Left lung (tissue), 10 donors: ENCODE data around the gene LOXL3. TPM values are rescaled to one million over a fixed set of nuclear protein-coding genes. Genes with fewer than 3 reads are reported as not detected.
A peak's percentile ranks its signal among the peaks of the same experiment; 100 is the strongest.

Source experiments
- ATAC-seq: fragments of 200-7000 bp; cut with Tn5 transposase; one replicate; pipeline ENCODE4 v1.9.1; 2020; ENCODE audit warnings: moderate library complexity
- DNase-seq, 4 donors: peaks; one replicate each; pipeline ENCODE4 v3.0.0-alpha.2; 2013 to 2020
- H3K27ac ChIP-seq, 2 donors: fragments of 200-600 bp; sonication (generic) in 1 of 2; one replicate each; pipeline versions ENCODE4 v1.5.0 to v1.8.0; 2020 to 2021
- H3K27me3 ChIP-seq, 2 donors: fragments of 200-600 bp; sonication (generic) in 1 of 2; one replicate each; pipeline versions ENCODE4 v1.5.0 to v1.8.0; 2020 to 2021
- H3K36me3 ChIP-seq, 2 donors: fragments of 200-600 bp; sonication (generic) in 1 of 2; one replicate each; pipeline versions ENCODE4 v1.5.0 to v1.8.0; 2020 to 2021
- H3K4me1 ChIP-seq, 2 donors: fragments of 200-600 bp; one replicate each; pipeline ENCODE4 v1.8.0; 2021
- H3K4me3 ChIP-seq, 2 donors: fragments of 200-600 bp; sonication (generic) in 1 of 2; one replicate each; pipeline versions ENCODE4 v1.5.0 to v1.8.0; 2020 to 2021; ENCODE audit warnings: mild to moderate bottlenecking in 1 of 2
- H3K9me3 ChIP-seq, 2 donors: fragments of 200-600 bp; sonication (generic) in 1 of 2; one replicate each; pipeline versions ENCODE4 v1.5.0 to v1.8.0; 2020 to 2021
- intact Hi-C, 2 donors: fragments of 100-400 bp; cut with DNase I; formaldehyde crosslinking; loops; one replicate each; pipeline versions ENCODE4 v1.11.2 to v1.14.2; 2022
- polyA plus RNA-seq, 6 donors: library from polyadenylated mRNA; unstranded; fragments of 120-200 nt; gene quantifications; one replicate each; pipeline ENCODE4 v1.2.1, GENCODE V29; 2013; ENCODE audit not compliant: insufficient read length in 6 of 6
- total RNA-seq, 2 donors: library from RNA; stranded (reverse); fragmentation: NEBNext Ultra II Directional; extraction: Animal tissue kit (Norgen Biotek cat#: 25700); gene quantifications; one replicate each; pipeline ENCODE4 v1.2.1, GENCODE V29; 2021
- TF ChIP-seq, protein P1 (sequence below), 2 donors: fragments of 200-600 bp; sonication (generic) in 1 of 2; IDR thresholded peaks; one replicate each; pipeline versions ENCODE4 v1.5.0 to v1.8.0; 2021; ENCODE audit warnings: antibody characterized with exemption in 2 of 2
- donor health status: DM: no; HTN: yes; CAD: no.
- donor health status: DM: no; HTN: no; CAD: no.

The LOXL3 gene
- total and polyA plus RNA-seq, 8 donors, result 8.4 to 12.2 (median 10.0) TPM

DNA sequence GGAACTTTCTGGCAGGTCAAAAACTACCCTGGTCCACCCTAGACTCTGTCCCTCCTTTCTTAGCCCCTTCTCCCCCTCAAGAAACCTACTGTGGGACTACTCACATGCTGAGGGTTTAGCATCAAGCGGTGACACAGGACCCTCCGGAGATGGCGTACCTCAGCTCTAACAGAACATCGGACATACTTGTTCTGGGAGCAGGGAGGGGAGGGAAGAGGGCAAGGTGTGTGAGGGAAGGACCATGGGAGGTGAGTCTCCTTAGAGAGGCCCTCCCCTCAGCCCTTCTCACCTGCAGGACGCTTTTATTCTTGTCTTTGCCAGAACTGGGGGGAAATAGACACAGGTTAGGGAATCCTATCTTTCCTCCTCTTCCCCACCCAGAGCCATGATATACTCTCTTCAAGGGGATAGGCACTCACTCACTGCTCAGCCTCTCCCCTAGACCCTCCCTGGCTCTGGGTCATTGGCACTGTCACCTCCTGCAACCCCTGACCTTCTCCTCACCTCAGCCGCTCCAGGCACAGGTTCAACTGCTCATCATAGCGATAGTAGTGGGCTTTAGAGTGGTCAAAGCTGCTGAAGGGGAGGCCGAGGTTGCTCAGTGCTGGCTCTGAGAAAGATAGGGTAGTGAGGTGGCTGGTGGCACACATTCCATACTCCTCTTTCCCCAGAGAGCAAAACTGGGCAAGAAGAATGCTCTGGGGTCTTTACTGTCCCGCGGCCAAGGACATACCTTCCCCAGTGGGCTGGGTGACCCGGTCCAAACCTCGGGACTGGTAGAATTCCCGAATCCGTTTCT is 48.1 kb downstream of the LOXL3 start:
- TF ChIP-seq, protein P1, sequence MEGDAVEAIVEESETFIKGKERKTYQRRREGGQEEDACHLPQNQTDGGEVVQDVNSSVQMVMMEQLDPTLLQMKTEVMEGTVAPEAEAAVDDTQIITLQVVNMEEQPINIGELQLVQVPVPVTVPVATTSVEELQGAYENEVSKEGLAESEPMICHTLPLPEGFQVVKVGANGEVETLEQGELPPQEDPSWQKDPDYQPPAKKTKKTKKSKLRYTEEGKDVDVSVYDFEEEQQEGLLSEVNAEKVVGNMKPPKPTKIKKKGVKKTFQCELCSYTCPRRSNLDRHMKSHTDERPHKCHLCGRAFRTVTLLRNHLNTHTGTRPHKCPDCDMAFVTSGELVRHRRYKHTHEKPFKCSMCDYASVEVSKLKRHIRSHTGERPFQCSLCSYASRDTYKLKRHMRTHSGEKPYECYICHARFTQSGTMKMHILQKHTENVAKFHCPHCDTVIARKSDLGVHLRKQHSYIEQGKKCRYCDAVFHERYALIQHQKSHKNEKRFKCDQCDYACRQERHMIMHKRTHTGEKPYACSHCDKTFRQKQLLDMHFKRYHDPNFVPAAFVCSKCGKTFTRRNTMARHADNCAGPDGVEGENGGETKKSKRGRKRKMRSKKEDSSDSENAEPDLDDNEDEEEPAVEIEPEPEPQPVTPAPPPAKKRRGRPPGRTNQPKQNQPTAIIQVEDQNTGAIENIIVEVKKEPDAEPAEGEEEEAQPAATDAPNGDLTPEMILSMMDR (IDR thresholded peaks at IDR 0.05), result no peak
- intact Hi-C loops, result no loop called here
- H3K4me1 ChIP-seq, result peaks cover 24 to 62% of the 10 kb centered on the region in 2 donors
- peak overlapping the region in 1 of 2 donors; percentile 79 for H3K4me3 ChIP-seq
- DNase-seq (no peak), ATAC-seq (no peak)
- no peaks in the 10 kb centered on the region for H3K9me3 ChIP-seq
- H3K27ac ChIP-seq, result peak overlapping the region in 1 of 2 donors; percentile 98
- H3K36me3 ChIP-seq, result peaks cover 0 to 18% of the 10 kb centered on the region in 2 donors
- peaks cover 19 to 57% of the 10 kb centered on the region in 2 donors for H3K27me3 ChIP-seq

DNA sequence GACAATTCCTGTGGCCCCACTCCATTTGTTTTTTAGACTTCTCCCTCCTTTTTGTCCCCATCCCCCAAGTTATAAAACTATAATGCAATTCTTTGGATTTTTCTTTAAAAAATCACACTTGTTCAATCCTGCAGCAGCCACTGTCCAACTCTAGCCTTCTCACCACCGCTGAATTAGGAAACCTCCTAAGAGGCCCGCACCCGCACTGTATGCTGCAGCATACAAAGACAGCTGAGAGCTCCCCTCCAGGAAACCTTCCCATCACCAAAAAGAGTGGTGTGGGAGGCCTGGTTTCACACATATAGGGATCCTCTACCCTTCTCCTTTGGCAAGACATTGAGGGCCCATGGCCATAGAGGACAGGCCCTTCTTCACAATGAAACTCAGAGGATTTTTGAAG is 49.2 kb downstream of the LOXL3 start:
- Histone ChIP-seq H3K4me1 (peaks cover 25 to 65% of the 10 kb centered on the region in 2 donors), H3K36me3 (peaks cover 0 to 18% of the 10 kb centered on the region in 2 donors), H3K9me3 (no peaks in the 10 kb centered on the region), H3K27me3 (peaks cover 15 to 57% of the 10 kb centered on the region in 2 donors), H3K27ac (no peak overlapping the region), H3K4me3 (peak overlapping the region in 1 of 2 donors; percentile 79)
- TF ChIP-seq, protein P1 (IDR thresholded peaks at IDR 0.05), result no peak
- DNase-seq (no peak), ATAC-seq (no peak)
- intact Hi-C loops, result no loop called here

DNA sequence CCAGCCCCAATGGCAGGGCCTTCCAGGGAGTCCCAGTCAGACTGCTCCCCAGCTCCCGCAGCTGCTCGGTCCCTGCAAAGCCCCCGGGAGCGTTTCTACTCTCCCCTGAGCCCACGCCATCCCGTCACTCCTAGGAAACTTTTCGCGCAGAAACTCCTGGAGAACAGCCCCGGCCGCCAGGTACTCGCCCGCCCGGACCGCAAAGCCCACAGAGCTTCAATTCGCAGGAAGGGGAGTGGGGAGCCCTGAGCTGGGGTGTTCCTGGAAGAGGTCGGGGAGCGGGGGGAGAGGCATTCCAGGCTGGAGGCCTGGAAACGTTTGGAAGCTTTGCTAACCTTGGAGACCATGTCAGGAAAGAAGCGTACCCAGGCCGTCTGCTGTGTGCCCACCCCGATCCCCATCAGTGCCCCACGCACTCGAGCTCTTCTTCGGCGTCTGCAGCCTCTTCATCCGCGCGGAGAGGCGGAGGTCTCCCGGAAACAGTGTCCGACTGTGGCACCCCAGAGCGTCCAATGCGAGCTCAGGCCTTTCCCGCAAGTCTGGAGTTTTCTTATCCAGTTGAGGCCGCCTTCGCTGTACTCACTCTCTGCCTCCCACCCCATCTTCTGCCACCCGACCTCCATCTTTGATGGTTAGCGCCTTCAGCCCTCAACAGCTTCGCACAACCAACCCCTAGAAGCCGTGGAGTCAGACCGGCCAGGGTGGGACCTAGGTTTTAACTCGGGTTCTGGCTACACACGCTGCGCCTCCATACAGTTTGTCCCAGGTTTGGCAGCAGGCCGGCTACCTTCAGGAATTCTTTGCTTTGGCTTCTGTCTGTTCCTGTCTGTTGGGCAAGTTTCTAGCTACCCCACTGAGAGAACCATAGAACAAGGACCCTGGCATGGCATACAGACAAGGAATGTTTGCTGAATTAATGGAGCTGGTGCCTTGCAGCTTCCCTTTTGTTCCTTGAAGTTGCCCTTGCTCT is 50.0 kb downstream of the LOXL3 start:
- peaks cover 18 to 57% of the 10 kb centered on the region in 2 donors for H3K27me3 ChIP-seq
- TF ChIP-seq, protein P1 (IDR thresholded peaks at IDR 0.05), result no peak
- peak overlapping the region; percentile 54 to 79 for H3K4me3 ChIP-seq
- peaks cover 0 to 18% of the 10 kb centered on the region in 2 donors for H3K36me3 ChIP-seq
- peaks cover 31 to 73% of the 10 kb centered on the region in 2 donors for H3K4me1 ChIP-seq
- H3K9me3 ChIP-seq, result no peaks in the 10 kb centered on the region
- ATAC-seq (no peak), DNase-seq (no peak)
- intact Hi-C loops, result no loop called here
- H3K27ac ChIP-seq, result peak overlapping the region; percentile 87 to 88

DNA sequence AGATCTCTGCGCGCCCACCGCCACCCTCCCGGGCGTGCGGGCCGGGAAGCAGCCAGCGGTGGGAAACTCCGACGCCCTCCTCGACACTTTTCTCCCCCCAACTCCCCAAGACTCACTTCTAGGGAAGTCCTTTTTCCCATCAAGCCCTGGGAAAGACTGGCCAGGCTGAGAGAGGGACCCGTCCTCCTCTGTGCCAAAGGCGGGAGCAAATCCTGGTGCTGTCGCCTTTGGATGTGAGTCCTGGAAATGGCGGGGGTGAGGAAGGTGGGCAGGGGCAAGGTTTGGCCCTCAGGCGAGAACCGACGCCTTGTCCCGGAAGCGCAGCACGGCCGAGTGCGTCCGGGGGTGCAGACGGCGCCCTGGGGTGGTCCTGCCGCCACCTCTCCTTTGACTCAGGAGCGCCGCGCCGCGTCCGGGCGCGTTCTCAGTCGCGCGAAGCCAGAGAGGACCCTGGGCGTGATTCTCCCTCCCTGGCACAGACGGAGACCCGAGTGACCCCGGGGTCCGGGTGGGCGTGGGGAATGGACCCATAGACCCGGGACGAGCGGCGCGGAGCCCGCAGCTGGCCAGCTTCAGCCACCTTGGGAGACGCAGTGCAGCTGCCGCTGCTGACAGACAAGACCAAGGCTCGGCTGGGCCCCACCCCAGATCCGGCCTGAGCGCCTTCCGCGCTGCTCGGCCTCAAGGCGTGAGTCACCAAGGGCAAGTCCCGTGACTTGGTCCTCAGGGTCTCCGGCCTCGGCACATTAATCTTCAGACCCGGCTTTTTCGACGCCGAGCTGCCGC is 50.8 kb downstream of the LOXL3 start:
- peak in 3 of 4 donors; percentile 75 to 96 (median 91) for DNase-seq
- peaks cover 22 to 58% of the 10 kb centered on the region in 2 donors for H3K27me3 ChIP-seq
- intact Hi-C loops, result no loop called here
- H3K4me3 ChIP-seq, result peak overlapping the region; percentile 54 to 79
- TF ChIP-seq, protein P1 (IDR thresholded peaks at IDR 0.05), result no peak
- H3K9me3 ChIP-seq, result no peaks in the 10 kb centered on the region
- H3K36me3 ChIP-seq, result peaks cover 0 to 18% of the 10 kb centered on the region in 2 donors
- peak overlapping the region; percentile 87 to 88 for H3K27ac ChIP-seq
- peaks cover 33 to 76% of the 10 kb centered on the region in 2 donors for H3K4me1 ChIP-seq
- peak; percentile 69 for ATAC-seq
